Measurements from ENCODE around the gene PKP2. TPM values are rescaled to one million over a fixed set of nuclear protein-coding genes. Genes with fewer than 3 reads are reported as not detected.

The PKP2 gene
- total RNA-seq, 1 donor from 2014 or later, result 3.0 TPM

DNA sequence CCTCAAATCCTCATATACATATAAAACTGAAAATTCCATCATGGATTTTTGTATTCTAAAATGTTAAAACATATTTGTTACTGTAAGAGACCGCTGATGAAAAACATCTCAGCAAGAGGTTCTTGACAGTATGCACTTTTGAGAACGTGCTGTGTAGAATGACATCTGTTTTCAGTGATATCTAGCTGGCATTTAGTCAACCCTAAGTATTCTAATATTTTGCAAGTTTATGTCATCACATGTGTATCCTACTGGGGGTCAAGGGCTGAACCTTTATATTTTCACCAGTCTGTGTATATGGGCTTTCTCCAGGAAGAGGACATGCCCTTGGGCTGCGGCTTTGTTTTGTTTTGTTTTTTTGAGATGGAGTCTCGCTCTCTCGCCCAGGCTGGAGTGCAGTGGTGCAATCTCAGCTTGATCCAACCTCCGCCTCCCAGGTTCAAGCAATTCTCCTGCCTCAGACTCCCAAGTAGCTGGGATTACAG, 118.8 kb downstream of the PKP2 start:
- Histone ChIP-seq H3K36me3 (no peaks in the 10 kb centered on the region), H3K27ac (no peak overlapping the region), H3K4me1 (no peaks in the 10 kb centered on the region), H3K4me3 (no peak overlapping the region), H3K27me3 (ENCODE audit: low read depth) (peaks cover 2% of the 10 kb centered on the region), H3K9me3 (no peaks in the 10 kb centered on the region)
- intact Hi-C loops (cut with DNase I), result no loop called here
- TF ChIP-seq, protein P1, sequence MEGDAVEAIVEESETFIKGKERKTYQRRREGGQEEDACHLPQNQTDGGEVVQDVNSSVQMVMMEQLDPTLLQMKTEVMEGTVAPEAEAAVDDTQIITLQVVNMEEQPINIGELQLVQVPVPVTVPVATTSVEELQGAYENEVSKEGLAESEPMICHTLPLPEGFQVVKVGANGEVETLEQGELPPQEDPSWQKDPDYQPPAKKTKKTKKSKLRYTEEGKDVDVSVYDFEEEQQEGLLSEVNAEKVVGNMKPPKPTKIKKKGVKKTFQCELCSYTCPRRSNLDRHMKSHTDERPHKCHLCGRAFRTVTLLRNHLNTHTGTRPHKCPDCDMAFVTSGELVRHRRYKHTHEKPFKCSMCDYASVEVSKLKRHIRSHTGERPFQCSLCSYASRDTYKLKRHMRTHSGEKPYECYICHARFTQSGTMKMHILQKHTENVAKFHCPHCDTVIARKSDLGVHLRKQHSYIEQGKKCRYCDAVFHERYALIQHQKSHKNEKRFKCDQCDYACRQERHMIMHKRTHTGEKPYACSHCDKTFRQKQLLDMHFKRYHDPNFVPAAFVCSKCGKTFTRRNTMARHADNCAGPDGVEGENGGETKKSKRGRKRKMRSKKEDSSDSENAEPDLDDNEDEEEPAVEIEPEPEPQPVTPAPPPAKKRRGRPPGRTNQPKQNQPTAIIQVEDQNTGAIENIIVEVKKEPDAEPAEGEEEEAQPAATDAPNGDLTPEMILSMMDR (IDR thresholded peaks at IDR 0.05), result no peak
- ATAC-seq, result no peak
- no peak for DNase-seq

DNA sequence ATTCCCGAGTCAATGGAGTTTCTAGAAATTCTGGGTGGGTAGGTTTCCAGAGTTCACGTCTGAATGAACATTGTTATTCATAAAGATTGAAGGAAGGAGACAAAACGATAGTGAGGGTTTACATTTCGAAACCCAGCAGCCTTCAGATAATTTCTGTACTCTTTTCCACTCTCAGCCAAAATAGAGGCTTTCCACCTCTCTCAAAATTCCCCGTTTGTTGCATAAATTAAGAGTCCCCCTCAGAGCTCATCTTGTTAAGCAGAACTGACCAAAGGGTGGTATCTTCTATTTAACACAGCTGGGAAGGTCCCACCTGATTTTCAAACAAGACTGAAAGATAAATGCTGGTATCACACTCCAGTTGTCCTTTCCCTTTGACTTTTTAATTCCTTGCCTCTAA, 119.4 kb downstream of the PKP2 start:
- intact Hi-C loops (cut with DNase I), result no loop called here
- ATAC-seq, result no peak

DNA sequence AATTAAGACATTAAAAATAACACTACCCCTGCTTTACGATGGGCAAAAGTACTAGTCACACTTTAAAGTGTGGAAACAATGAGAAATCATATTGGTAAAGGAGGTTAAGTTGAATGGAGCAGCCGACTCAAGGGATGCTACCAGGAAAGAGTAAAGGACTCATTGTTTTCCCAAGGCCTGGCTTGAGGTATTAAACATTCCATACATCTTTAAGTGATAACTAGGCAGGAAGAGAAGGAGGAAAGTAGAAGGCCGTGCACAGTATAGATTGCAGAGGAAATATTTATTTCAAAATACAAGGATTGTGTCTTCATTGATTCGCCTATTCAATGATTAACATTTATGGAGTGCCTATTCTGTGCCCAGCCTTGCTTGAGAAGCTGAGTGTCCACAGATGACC, 120.3 kb downstream of the PKP2 start:
- Histone ChIP-seq H3K4me1 (no peaks in the 10 kb centered on the region), H3K27me3 (ENCODE audit: low read depth) (peaks cover 2% of the 10 kb centered on the region), H3K27ac (no peak overlapping the region), H3K36me3 (no peaks in the 10 kb centered on the region), H3K4me3 (no peak overlapping the region), H3K9me3 (no peaks in the 10 kb centered on the region)
- ATAC-seq (no peak), DNase-seq (no peak)
- TF ChIP-seq, protein P1 (IDR thresholded peaks at IDR 0.05), result no peak
- intact Hi-C loops (cut with DNase I), result no loop called here

More for the DNA sequence above, 119.4 kb downstream of the PKP2 start:
- no peaks in the 10 kb centered on the region for H3K4me1 ChIP-seq
- H3K9me3 ChIP-seq, result no peaks in the 10 kb centered on the region
- no peak overlapping the region for H3K4me3 ChIP-seq
- DNase-seq, result no peak
- TF ChIP-seq, protein P1 (IDR thresholded peaks at IDR 0.05), result no peak
- H3K27me3 ChIP-seq (ENCODE audit: low read depth), result peaks cover 2% of the 10 kb centered on the region
- no peak overlapping the region for H3K27ac ChIP-seq
- H3K36me3 ChIP-seq, result no peaks in the 10 kb centered on the region

DNA sequence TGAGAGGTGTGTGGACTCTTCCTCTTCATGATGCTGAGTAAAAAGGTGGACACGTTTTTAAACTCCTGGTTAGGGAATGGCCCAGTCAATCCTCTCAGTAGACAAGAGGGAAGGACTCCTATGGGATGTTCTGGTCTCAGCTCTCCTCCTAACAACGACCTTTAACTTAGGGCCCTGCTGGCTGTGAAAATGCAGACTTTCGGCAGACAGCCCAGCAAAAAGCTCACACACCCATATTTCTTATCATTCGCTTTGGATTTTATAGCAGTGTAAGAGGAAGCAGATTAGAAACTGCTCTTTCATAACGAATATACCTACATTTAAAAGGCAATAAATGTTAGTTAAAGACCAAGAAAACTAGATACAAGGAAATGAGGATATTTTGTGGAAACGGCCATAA, 122.9 kb downstream of the PKP2 start:
- Histone ChIP-seq H3K36me3 (no peaks in the 10 kb centered on the region), H3K27me3 (ENCODE audit: low read depth) (peaks cover 2% of the 10 kb centered on the region), H3K4me3 (no peak overlapping the region), H3K9me3 (no peaks in the 10 kb centered on the region), H3K27ac (no peak overlapping the region), H3K4me1 (no peaks in the 10 kb centered on the region)
- intact Hi-C loops (cut with DNase I), result no loop called here
- DNase-seq (no peak), ATAC-seq (no peak)
- TF ChIP-seq, protein P1 (IDR thresholded peaks at IDR 0.05), result no peak

DNA sequence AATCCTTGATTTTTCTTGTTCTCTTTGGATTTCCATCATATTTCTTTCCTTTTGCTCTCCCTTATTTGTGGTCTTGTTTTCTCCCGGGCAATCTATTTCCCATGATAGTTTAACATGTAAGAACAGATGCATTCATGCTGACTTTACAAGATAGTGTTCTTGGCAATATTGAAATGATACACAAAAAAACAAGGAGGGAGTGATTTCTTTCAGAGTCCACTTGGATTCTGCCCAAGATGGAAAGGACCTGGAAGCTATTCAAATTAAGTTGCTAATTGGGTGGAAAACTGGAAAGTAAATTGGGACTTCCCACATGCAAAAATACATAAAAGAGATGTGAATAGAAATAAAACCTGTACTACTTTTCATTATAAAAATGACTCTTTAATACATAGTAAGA, 126.4 kb downstream of the PKP2 start:
- H3K9me3 ChIP-seq, result no peaks in the 10 kb centered on the region
- H3K27me3 ChIP-seq (ENCODE audit: low read depth), result peaks cover 8% of the 10 kb centered on the region
- no peak overlapping the region for H3K4me3 ChIP-seq
- no peaks in the 10 kb centered on the region for H3K4me1 ChIP-seq
- no peak for ATAC-seq
- DNase-seq, result no peak
- no peaks in the 10 kb centered on the region for H3K36me3 ChIP-seq
- no peak overlapping the region for H3K27ac ChIP-seq
- TF ChIP-seq, protein P1 (IDR thresholded peaks at IDR 0.05), result no peak
- intact Hi-C loops (cut with DNase I), result no loop called here

DNA sequence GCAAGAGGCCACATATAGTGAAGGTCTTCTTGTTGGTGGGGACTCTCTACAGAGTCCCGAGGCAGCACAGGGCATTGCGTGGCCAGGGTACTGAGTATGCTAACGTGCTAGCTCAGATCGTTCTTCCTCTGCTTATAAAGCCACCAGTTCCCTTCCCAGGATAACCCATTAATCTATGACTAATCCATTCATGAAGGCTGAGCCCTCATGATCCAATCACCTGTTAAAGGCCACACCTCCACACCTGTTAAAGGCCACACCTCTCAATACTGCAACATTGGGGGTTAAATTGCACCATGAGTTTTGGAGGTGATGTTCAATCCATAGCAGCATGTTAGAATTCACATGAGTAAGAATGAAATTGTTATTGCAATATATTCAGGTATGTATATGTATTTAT, 128.1 kb downstream of the PKP2 start:
- intact Hi-C loops (cut with DNase I), result no loop called here
- DNase-seq (no peak), ATAC-seq (no peak)
- Histone ChIP-seq H3K4me3 (no peak overlapping the region), H3K27me3 (ENCODE audit: low read depth) (peaks cover 8% of the 10 kb centered on the region), H3K9me3 (no peaks in the 10 kb centered on the region), H3K4me1 (no peaks in the 10 kb centered on the region), H3K36me3 (no peaks in the 10 kb centered on the region), H3K27ac (no peak overlapping the region)
- TF ChIP-seq, protein P1 (IDR thresholded peaks at IDR 0.05), result no peak

All from lower lobe of right lung (tissue), 2 donors.